ENCODE measurements around the gene TNFRSF25.
A peak's percentile ranks its signal among the peaks of the same experiment; 100 is the strongest.

The TNFRSF25 gene

GRCh38 chr1:6476483-6476882, 10.5 kb upstream of the TNFRSF25 start:
- TF ChIP-seq, protein P1, sequence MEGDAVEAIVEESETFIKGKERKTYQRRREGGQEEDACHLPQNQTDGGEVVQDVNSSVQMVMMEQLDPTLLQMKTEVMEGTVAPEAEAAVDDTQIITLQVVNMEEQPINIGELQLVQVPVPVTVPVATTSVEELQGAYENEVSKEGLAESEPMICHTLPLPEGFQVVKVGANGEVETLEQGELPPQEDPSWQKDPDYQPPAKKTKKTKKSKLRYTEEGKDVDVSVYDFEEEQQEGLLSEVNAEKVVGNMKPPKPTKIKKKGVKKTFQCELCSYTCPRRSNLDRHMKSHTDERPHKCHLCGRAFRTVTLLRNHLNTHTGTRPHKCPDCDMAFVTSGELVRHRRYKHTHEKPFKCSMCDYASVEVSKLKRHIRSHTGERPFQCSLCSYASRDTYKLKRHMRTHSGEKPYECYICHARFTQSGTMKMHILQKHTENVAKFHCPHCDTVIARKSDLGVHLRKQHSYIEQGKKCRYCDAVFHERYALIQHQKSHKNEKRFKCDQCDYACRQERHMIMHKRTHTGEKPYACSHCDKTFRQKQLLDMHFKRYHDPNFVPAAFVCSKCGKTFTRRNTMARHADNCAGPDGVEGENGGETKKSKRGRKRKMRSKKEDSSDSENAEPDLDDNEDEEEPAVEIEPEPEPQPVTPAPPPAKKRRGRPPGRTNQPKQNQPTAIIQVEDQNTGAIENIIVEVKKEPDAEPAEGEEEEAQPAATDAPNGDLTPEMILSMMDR (IDR thresholded peaks at IDR 0.05; ENCODE audit: extremely low read depth, missing control alignments): no peak
- no peak for DNase-seq (ENCODE audit: low spot score)

DNA sequence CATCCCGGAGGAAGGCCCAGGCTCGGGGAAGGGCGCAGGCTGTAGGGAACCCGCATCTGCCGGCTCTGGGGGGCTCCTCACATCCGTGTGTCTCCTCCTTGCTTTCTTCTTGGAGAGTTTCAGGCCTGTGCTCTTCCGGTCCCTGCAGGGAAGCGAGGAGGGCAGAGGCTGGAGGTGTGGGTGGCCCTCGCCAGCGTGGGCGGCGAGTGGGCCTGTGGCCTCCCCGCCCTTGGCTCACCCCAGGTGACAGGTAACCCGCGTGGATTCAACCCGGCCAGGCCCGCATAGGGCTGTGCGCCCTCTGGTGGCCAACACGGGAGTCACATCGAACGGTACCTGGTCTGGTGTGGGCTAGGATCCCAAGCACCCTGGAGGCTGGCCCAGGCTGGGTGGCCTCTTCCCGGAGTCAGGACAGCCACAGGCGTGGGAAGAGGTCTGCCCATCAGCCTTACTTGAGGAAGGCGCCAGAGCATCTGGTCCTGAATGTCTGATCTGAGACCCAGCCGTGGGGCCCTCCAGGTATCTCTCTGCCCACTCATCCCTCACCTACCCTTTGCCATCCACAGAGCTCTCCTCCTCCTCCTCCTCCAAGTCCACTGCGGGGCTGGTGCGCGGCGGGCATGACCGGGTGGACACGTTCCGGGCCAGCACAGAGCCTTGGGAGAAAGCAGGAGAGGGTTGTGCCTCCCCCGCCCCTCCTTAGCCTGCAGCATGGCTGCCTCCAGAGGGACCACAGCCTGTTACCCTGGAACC, 9.6 kb upstream of the TNFRSF25 start:
- peak; percentile 92 for DNase-seq (ENCODE audit: low spot score)
- TF ChIP-seq, protein P1 (IDR thresholded peaks at IDR 0.05; ENCODE audit: extremely low read depth, missing control alignments): peak; percentile 98

GRCh38 chr1:6474815-6475282, 8.9 kb upstream of the TNFRSF25 start:
- no peak for DNase-seq (ENCODE audit: low spot score)
- TF ChIP-seq, protein P1 (IDR thresholded peaks at IDR 0.05; ENCODE audit: extremely low read depth, missing control alignments): no peak

- TF ChIP-seq, protein P1 (IDR thresholded peaks at IDR 0.05; ENCODE audit: extremely low read depth, missing control alignments): no peak
- no peak for DNase-seq (ENCODE audit: low spot score)
Observed at GRCh38 chr1:6473974-6474814, 8.2 kb upstream of the TNFRSF25 start.

GRCh38 chr1:6473156-6473555, 7.2 kb upstream of the TNFRSF25 start:
- TF ChIP-seq, protein P1 (IDR thresholded peaks at IDR 0.05; ENCODE audit: extremely low read depth, missing control alignments): no peak

DNA sequence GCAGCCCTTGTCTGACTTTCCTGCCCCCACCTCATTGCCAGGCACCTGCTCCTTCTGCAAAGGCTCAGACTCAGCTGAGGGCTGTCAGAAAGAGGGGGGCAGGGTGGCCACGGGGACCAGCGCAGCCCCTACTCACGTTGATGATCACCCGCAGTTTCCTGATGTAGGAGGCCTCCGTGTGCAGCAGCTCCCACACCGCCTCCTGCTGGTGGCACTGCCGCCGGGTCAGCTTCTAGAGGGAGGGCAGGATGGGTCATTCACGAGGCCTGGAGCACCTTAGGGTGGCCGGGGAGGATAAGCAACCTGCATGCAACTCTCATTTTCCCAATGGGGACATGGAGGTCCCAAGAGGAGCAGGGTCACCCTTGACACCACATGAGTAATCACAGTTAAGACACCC, 6.4 kb upstream of the TNFRSF25 start:
- DNase-seq (ENCODE audit: low spot score): no peak
- TF ChIP-seq, protein P1 (IDR thresholded peaks at IDR 0.05; ENCODE audit: extremely low read depth, missing control alignments): peak; percentile 24

More at GRCh38 chr1:6473156-6473555, 7.2 kb upstream of the TNFRSF25 start:
- DNase-seq (ENCODE audit: low spot score): no peak

GRCh38 chr1:6471970-6472368, 6.0 kb upstream of the TNFRSF25 start:
- TF ChIP-seq, protein P1 (IDR thresholded peaks at IDR 0.05; ENCODE audit: extremely low read depth, missing control alignments): no peak
- DNase-seq (ENCODE audit: low spot score): no peak
